HG03342 (cell line): Measurements from ENCODE around the gene TMEM45B.
"Not testable (repeated sequence)": the region's sequence is repeated elsewhere in the genome, so short reads cannot be mapped to it uniquely, and the experiment has no call there.

Experiments used
- ATAC-seq: cut with Tn5 transposase; IDR thresholded peaks from one replicate; pipeline ENCODE4 v1.9.1; 2021; ENCODE audit warnings: mild to moderate bottlenecking, moderate library complexity; ENCODE audit not compliant: unreplicated experiment

The TMEM45B gene

DNA sequence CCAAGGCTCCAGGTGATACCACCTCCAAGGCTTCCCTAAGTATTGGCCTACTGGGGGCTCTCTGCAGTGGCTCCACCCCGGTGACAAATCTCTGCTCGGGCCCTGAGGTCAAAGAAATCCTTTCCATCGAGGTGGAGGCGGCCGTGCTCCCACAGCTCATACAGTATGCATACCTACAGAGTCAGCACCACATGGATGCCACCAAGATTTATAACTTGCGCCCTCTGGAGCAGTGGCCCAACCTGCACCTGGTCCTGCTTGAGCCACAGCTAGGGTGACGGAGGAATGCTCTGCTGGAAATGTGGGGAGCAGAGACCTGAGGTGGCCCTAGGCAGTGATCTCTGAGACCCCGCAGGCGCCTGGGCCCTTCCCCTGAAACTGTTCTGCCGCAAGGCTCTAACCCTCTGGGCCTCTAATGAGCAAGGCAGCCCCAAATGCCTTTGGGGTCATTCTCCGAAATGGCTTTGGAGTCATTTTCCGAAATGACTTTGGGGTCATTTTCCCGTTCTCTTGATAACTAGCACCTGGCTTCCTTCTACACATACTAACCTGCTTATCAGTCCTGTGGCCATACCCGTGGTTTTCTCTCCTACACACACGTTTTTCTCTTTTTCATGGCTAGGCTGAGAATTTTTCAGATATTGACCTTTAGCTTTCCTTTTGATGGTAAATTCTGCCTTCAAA, 33.9 kb downstream of the TMEM45B start:
- no peak for ATAC-seq

DNA sequence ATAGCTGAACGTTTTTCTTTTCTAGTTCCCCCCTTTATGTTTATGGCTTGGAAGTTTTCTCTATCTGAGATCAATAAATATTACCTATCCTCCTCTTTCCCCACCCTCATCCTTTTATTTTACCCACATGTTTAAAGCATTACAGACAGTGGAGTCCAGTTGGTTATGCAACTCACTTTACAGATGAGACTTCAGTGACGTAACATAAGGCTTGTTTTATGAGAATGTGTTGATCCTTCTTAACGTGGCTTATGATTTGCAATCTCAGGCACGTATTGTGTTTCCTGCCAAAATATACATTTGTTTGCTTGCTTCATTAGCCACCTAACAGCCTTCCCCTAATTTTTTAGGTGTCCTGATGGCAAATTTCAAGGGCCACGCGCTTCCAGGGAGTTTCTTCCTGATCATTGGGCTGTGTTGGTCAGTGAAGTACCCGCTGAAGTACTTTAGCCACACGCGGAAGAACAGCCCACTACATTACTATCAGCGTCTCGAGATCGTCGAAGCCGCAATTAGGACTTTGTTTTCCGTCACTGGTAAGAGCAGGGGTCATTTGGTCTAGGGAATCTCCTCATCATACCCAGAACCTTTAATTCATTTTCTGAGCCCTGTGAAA, 36.6 kb downstream of the TMEM45B start:
- ATAC-seq, result no peak

GRCh38 chr11:129853518-129854231, 38.0 kb downstream of the TMEM45B start:
- no peak for ATAC-seq

GRCh38 chr11:129854232-129854805, 38.7 kb downstream of the TMEM45B start:
- no peak for ATAC-seq

GRCh38 chr11:129855086-129855485, 39.4 kb downstream of the TMEM45B start:
- no peak for ATAC-seq

DNA sequence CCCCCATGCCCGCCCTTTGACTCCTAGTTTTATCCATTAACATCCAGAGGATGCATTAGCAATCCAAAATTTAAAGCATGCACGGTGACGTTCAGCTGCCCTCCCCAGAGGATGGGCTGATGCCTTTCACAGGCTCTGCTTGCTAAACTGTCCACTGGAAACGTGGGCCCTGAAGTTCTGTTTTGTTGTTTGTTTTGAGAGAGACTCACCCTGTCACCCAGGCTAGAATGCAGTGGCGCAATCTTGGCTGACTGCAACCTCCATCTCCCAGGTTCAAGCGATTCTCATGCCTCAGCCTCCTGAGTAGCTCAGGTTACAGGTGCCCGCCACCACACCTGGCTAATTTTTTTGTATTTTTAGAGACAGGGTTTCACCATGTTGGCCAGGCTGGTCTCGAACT, 40.4 kb downstream of the TMEM45B start:
- ATAC-seq, result no peak

DNA sequence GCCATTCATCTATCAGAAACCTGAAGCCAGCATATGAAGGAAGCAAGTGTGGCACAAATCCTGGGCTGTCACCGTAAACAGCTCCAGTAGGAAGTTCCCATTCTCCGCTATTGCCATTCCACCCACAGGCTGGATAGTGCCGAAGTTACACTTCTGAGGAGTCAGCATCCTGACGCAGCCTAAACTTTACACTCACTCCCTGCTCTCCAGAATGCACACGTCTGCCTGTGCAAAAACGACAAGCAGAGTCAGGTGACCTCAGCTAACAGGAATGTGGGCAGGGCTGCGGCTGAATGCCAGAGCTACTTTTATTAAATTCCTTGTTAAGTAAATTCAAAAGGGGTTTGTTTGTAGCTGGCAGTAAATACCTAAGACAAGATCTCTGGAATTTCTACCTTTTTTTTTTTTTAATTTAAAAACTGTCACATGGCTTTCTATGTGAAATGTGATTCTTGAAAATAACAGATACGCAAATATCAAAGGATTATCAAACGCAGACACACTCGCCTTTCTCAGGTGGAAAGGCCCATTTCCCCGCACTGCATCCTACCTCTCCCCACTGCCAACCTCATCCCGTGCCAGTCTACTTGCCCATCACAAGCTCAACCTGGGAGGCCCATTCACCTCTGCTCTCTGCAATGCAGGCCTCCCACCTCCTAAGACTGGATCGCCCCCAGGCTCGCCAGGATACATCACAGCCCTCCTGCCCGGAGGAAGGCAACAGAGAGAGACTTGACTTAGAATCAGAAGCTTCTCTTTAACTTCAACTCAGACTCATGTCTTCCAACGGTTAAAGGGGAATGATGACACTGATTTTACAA, 46.3 kb downstream of the TMEM45B start:
- ATAC-seq, result no peak

GRCh38 chr11:129864811-129865210, 49.2 kb downstream of the TMEM45B start:
- no peak for ATAC-seq

GRCh38 chr11:129865701-129866100, 50.1 kb downstream of the TMEM45B start:
- no peak for ATAC-seq

DNA sequence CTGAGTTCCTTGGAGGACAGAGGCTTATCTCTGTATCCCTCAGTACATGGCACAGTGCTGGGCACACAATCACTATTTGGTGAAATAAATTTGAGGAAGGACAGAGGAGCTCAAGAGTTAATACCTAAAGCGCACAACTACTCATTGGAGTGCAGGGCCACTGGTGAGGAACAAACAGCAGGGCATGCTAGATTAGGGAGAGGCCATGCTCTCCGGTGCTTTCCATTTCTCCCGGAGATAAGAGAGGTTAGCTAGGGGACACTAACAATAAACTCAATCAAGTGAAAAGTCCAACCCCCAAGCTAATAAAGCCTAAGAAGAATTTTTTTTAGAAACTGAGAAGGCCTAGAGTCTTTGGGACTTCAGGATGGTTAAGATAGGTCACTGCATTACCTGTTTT, 50.7 kb downstream of the TMEM45B start:
- no peak for ATAC-seq

GRCh38 chr11:129868626-129869025, 53.0 kb downstream of the TMEM45B start:
- not testable (repeated sequence) for ATAC-seq

DNA sequence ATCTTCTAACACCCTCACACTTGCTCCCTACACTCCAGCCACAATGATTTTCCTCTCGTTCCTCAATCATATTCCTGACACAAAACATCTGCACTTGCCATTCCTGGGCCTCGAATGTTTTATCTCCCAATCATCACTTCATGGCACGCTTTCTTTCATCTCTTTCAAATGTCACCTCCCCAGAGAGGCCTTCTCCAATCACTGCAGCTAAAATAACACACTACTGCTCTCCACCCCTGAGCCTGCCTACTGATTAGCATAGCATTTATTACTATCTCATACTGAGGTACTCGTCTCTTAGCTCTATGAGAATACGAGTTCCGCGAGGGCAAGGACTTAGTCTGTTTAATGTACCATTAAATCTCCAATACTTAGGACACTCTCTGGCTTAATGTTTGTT, 56.3 kb downstream of the TMEM45B start:
- ATAC-seq, result no peak

- ATAC-seq, result no peak
These were observed 64.7 kb downstream of the TMEM45B start for GRCh38 chr11:129880311-129880710.

DNA sequence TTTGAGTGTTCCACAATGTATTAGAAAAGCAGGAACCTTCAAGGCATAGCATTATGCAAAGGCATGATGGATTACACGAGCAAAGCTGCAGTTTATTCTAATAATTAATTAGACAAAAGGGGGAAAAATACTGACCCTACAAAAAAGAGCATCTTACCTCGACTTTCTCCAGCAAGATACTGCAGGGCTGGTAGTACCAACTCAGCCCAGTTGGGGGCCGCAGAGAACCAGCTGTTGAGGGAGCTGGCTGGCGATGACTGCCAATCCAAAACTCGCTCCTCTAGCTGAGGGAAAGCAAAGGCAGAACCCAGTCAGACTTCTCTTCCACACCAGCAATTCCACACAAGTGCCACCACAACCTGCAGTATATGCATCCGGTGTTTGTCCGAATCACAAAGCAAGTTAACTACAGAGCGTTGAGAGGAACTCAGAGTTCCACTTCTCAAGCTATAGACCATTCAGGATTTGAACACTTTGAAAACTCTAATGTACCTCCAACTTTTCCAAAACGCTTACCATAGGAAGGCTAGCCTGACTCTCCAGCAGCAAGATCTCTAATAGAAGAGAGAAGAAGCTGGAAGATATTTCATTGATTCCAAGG, 66.0 kb downstream of the TMEM45B start:
- ATAC-seq, result peak; percentile 78

DNA sequence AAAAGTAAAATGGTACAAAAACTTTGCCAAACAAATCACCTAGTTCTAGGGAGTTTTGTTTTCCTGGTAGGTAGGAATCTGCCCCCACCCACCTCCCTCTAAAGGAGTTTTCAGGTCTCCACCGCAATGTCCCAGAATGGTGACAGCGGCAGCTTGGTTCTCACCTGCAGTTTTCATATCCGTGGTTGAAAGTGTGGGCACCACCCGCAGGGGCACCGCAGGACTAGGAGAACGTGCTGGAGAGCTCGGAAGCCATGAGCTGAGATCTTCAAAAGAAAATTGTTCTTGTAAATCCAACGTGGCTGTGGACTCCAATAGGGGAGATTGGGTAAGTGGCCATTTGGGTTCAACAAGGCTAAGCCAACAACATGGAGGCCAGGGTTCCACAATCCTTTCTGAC, 68.9 kb downstream of the TMEM45B start:
- no peak for ATAC-seq

GRCh38 chr11:129885381-129885780, 69.7 kb downstream of the TMEM45B start:
- no peak for ATAC-seq

- no peak for ATAC-seq
These were observed 72.8 kb downstream of the TMEM45B start for GRCh38 chr11:129888451-129888850.

DNA sequence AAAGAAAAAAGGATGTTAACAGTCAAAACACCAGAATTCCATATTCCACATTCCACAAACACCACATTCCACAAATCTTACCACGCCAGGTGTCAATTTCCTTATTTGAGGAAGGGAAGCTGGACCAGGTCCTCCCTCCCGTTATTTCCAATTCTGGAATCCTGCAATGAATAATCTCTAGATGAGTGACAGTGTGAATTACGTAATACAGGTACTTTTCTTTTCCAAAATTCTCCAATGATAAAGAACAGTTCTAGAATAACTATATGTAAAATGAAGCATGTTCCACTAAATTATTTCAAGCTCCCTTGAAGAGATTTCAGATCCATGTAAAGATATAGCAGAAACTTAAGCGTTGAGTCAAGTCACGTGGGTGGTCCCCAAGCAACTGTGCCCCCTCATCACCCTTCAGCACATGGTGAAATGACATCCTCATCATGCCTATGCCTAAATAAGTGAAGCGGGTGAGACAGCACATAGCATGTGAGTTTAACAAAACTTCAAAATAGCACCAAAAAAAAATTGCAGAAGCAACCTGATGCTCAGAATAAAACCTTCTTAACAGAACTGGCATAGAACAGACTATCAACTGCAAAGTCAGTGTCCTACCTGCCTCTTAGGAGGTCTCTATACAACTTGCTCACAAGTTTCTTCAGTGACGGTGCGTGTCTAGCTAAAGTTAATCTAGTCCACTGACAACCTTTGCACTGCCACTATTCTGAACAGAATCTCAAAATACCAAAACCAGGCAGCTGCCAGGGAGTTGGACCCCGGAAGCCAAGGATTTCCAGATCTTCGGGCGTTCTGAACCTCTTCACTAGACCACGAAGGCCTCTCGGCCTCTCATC, 78.9 kb downstream of the TMEM45B start:
- peak; percentile 16 for ATAC-seq
